H54 (cell line): ENCODE measurements around the gene GPANK1.

ENCODE experiments used
- DNase-seq: peaks from one replicate; pipeline ENCODE4 v3.0.0; 2011; ENCODE audit warnings: low spot score, mixed read lengths; ENCODE audit not compliant: insufficient read length
- FAIRE-seq: peaks from 3 replicates; lab custom pipeline; 2011; peaks lifted over from hg19 to GRCh38; lab: Jason Lieb, UNC
- POLR2A ChIP-seq: IDR thresholded peaks from 2 replicates; pipeline ENCODE4 v1.6.1; 2011; ENCODE audit warnings: low read depth, mild to moderate bottlenecking, low read length

GPANK1 gene

GRCh38 chr6:31633447-31633846, 31.4 kb downstream of the GPANK1 start:
- no peak for DNase-seq
- no peak for FAIRE-seq
- TF ChIP-seq POLR2A = no peak

GRCh38 chr6:31632279-31632946, 32.4 kb downstream of the GPANK1 start:
- no peak for TF ChIP-seq POLR2A
- DNase-seq (no peak), FAIRE-seq (no peak)

GRCh38 chr6:31631681-31632278, 33.0 kb downstream of the GPANK1 start:
- no peak for TF ChIP-seq POLR2A
- no peak for FAIRE-seq
- DNase-seq = no peak

- TF ChIP-seq POLR2A = no peak
- no peak for DNase-seq
- no peak for FAIRE-seq
Observed at GRCh38 chr6:31631209-31631608, 33.6 kb downstream of the GPANK1 start.

GRCh38 chr6:31630177-31630934, 34.4 kb downstream of the GPANK1 start:
- no peak for TF ChIP-seq POLR2A
- DNase-seq (no peak), FAIRE-seq (no peak)

- no peak for FAIRE-seq
- no peak for DNase-seq
- TF ChIP-seq POLR2A = no peak
Observed at GRCh38 chr6:31629014-31629413, 35.8 kb downstream of the GPANK1 start.

- no peak for TF ChIP-seq POLR2A
- no peak for DNase-seq
- no peak for FAIRE-seq
Observed at GRCh38 chr6:31627690-31628287, 37.0 kb downstream of the GPANK1 start.

GRCh38 chr6:31626952-31627351, 37.8 kb downstream of the GPANK1 start:
- no peak for TF ChIP-seq POLR2A
- DNase-seq = no peak
- FAIRE-seq = no peak

- TF ChIP-seq POLR2A = no peak
- FAIRE-seq (no peak), DNase-seq (no peak)
Observed at GRCh38 chr6:31624070-31624469, 40.7 kb downstream of the GPANK1 start.

- no peak for TF ChIP-seq POLR2A
- FAIRE-seq = no peak
Observed at GRCh38 chr6:31622684-31623091, 42.1 kb downstream of the GPANK1 start.

GRCh38 chr6:31621991-31622390, 42.8 kb downstream of the GPANK1 start:
- FAIRE-seq (no peak), DNase-seq (no peak)
- TF ChIP-seq POLR2A = no peak

More at GRCh38 chr6:31622684-31623091, 42.1 kb downstream of the GPANK1 start:
- DNase-seq = no peak

- FAIRE-seq (no peak), DNase-seq (no peak)
- TF ChIP-seq POLR2A = no peak
Observed at GRCh38 chr6:31621320-31621939, 43.4 kb downstream of the GPANK1 start.

- DNase-seq = peak; percentile 81
- no peak for FAIRE-seq
- peak; percentile 70 for TF ChIP-seq POLR2A
Observed at GRCh38 chr6:31620586-31621319, 44.0 kb downstream of the GPANK1 start, which contains the start of gene PRRC2A. Gene PRRC2A, plus strand, starts transcription at chr6:31620715. Its CDS starts 2,075 bp downstream, at chr6:31622790.
